ENCODE results near the gene DHDDS.

DNA sequence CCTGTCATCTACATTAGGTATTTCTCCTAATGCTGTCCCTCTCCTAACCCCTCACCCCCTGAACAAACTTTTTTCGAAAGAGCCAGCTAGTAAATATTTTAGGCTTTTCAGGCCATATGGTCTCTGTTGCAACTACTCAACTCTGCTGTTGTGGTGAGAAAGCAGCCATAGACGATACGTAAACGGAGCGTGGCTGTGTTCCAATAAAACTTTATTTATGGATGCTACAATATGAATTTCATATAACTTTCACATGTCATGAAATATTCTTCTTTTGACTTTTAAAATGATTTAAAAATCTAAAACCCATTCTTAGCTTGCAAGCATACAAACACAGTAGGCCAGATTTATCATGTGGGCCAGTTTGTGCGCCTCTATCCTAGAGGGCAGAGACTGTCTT is 86.2 kb downstream of the DHDDS start:
- TF ChIP-seq, protein P1, sequence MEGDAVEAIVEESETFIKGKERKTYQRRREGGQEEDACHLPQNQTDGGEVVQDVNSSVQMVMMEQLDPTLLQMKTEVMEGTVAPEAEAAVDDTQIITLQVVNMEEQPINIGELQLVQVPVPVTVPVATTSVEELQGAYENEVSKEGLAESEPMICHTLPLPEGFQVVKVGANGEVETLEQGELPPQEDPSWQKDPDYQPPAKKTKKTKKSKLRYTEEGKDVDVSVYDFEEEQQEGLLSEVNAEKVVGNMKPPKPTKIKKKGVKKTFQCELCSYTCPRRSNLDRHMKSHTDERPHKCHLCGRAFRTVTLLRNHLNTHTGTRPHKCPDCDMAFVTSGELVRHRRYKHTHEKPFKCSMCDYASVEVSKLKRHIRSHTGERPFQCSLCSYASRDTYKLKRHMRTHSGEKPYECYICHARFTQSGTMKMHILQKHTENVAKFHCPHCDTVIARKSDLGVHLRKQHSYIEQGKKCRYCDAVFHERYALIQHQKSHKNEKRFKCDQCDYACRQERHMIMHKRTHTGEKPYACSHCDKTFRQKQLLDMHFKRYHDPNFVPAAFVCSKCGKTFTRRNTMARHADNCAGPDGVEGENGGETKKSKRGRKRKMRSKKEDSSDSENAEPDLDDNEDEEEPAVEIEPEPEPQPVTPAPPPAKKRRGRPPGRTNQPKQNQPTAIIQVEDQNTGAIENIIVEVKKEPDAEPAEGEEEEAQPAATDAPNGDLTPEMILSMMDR (IDR thresholded peaks at IDR 0.05) = no peak
- no peak for TF ChIP-seq POLR2A (IDR thresholded peaks at IDR 0.05)

Measured in uterus (tissue), 2 donors.